ENCODE measurements around the gene FAM78B.

- TF ChIP-seq POLR2A (IDR thresholded peaks at IDR 0.05) (no peak), CTCF (IDR thresholded peaks at IDR 0.05) (no peak)
Observed at GRCh38 chr1:166026143-166026542, 140.7 kb downstream of the FAM78B start.

All from Peyer's patch (tissue), 4 donors.